OCI-LY3 (cell line): ENCODE results near the gene SCRN1.

Source experiments
- H2AFZ ChIP-seq: fragments of 200-600, 300-600 bp; shearing (Covaris generic); 2 replicates; pipeline ENCODE4 v1.6.0; 2014; ENCODE audit warnings: antibody characterized with exemption, low read depth, low read length
- H3K27ac ChIP-seq: fragments of 200-600, 300-600 bp; sonication (generic); 2 replicates; pipeline ENCODE4 v1.5.1; 2014; ENCODE audit warnings: mild to moderate bottlenecking, low read length, moderate library complexity, mixed read lengths
- H3K27me3 ChIP-seq: fragments of 200-600, 300-600 bp; sonication (generic); 2 replicates; pipeline ENCODE4 v1.6.1; 2014; ENCODE audit warnings: low read depth, low read length, mixed read lengths
- H3K36me3 ChIP-seq: fragments of 200-600, 300-600 bp; sonication (generic); replicated peaks from 2 replicates; pipeline ENCODE3; 2014; ENCODE audit warnings: low read depth, low read length, mixed read lengths
- H3K4me1 ChIP-seq: fragments of 300-600, 200-600 bp; sonication (generic); 2 replicates; pipeline ENCODE4 v1.6.1; 2014; ENCODE audit warnings: low read length, mixed read lengths
- H3K4me2 ChIP-seq: fragments of 200-600, 300-600 bp; sonication (generic); 2 replicates; pipeline ENCODE4 v1.6.1; 2014; ENCODE audit warnings: low read length, mixed read lengths
- H3K4me3 ChIP-seq: fragments of 300-600, 200-600 bp; sonication (generic); 2 replicates; pipeline ENCODE4 v1.5.1; 2014; ENCODE audit warnings: antibody characterized with exemption, mild to moderate bottlenecking, low read length, moderate library complexity
- H3K79me2 ChIP-seq: fragments of 300-600, 200-600 bp; shearing (Covaris generic); 2 replicates; pipeline ENCODE4 v1.6.1; 2014; ENCODE audit warnings: mild to moderate bottlenecking, low read length, mixed read lengths
- H3K9ac ChIP-seq: fragments of 300-600, 200-600 bp; shearing (Covaris generic); 2 replicates; pipeline ENCODE4 v1.6.0; 2014; ENCODE audit warnings: mild to moderate bottlenecking, low read length, moderate library complexity
- H3K9me3 ChIP-seq: fragments of 200-600, 300-600 bp; shearing (Covaris generic); 2 replicates; pipeline ENCODE4 v1.6.1; 2014; ENCODE audit warnings: low read length, mixed read lengths; ENCODE audit not compliant: insufficient read depth
- H4K20me1 ChIP-seq: fragments of 200-600, 300-600 bp; sonication (generic); 2 replicates; pipeline ENCODE4 v1.6.1; 2016; ENCODE audit warnings: low read length, mixed read lengths; ENCODE audit not compliant: insufficient read depth
- EZH2phosphoT487 ChIP-seq: fragments of 200-600 bp; shearing (Covaris generic); IDR thresholded peaks from 2 replicates; pipeline ENCODE4 v1.6.1; 2018; ENCODE audit warnings: antibody characterized with exemption, mixed run types, low read depth
- TF ChIP-seq, protein P1 (sequence below): fragments of 200-600, 300-600 bp; sonication (generic); IDR thresholded peaks from 2 replicates; pipeline ENCODE4 v1.5.1; 2014; ENCODE audit warnings: antibody characterized with exemption, low read length, low read depth

SCRN1 gene

DNA sequence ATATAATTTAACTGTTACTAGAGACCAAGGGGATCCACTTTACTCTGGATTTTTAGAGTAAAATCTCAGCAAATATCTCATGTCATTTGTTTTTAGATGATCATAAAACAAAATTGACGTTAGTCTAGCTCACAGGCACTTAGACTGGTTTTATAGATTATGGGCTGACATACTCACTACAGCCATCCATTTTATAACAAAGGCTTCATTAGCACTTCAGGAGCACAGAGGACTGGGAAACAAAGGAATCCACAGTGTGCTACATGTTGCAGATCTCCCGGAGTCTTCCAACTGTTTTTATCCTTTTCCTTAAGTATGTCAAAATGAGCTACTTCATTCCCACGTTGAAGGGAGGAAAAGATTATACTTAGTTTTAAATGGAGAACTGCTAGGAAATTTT lies 15.9 kb upstream of the SCRN1 start:
- Histone ChIP-seq H3K79me2 (no peaks in the 10 kb centered on the region), H2AFZ (no peak overlapping the region), H3K9ac (no peak overlapping the region), H3K4me3 (no peak overlapping the region), H3K4me1 (no peaks in the 10 kb centered on the region), H3K27ac (no peak overlapping the region), H4K20me1 (no peaks in the 10 kb centered on the region), H3K4me2 (no peak overlapping the region), H3K36me3 (no peaks in the 10 kb centered on the region), H3K9me3 (no peaks in the 10 kb centered on the region), H3K27me3 (no peaks in the 10 kb centered on the region)
- TF ChIP-seq, protein P1, sequence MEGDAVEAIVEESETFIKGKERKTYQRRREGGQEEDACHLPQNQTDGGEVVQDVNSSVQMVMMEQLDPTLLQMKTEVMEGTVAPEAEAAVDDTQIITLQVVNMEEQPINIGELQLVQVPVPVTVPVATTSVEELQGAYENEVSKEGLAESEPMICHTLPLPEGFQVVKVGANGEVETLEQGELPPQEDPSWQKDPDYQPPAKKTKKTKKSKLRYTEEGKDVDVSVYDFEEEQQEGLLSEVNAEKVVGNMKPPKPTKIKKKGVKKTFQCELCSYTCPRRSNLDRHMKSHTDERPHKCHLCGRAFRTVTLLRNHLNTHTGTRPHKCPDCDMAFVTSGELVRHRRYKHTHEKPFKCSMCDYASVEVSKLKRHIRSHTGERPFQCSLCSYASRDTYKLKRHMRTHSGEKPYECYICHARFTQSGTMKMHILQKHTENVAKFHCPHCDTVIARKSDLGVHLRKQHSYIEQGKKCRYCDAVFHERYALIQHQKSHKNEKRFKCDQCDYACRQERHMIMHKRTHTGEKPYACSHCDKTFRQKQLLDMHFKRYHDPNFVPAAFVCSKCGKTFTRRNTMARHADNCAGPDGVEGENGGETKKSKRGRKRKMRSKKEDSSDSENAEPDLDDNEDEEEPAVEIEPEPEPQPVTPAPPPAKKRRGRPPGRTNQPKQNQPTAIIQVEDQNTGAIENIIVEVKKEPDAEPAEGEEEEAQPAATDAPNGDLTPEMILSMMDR = no peak
- no peak for TF ChIP-seq EZH2phosphoT487

DNA sequence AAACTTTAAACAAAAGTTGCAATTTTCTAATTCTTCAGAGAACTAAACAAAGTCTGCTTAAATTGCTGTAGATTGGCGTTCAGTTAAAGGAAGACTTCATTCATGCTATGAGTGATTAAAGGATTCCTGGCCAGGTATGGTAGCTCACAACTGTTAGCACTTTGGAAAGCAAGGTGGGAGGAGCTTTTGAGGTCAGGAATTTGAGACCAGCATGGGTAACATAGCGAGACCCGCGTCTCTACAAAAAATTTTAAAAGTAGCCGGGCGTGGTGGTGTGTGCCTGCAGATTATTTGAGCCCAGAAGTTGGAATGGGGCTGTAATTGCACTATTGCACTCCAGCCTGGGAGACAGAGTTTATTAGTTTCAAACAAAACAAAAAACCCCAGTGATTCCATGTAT lies 13.5 kb upstream of the SCRN1 start:
- no peak overlapping the region for H2AFZ ChIP-seq
- no peaks in the 10 kb centered on the region for H4K20me1 ChIP-seq
- H3K79me2 ChIP-seq = no peaks in the 10 kb centered on the region
- no peak overlapping the region for H3K4me3 ChIP-seq
- H3K4me1 ChIP-seq = no peaks in the 10 kb centered on the region
- H3K27me3 ChIP-seq = no peaks in the 10 kb centered on the region
- H3K36me3 ChIP-seq = no peaks in the 10 kb centered on the region
- no peaks in the 10 kb centered on the region for H3K9me3 ChIP-seq
- H3K4me2 ChIP-seq = no peak overlapping the region
- TF ChIP-seq, protein P1 = no peak
- no peak for TF ChIP-seq EZH2phosphoT487
- no peak overlapping the region for H3K27ac ChIP-seq
- H3K9ac ChIP-seq = no peak overlapping the region

DNA sequence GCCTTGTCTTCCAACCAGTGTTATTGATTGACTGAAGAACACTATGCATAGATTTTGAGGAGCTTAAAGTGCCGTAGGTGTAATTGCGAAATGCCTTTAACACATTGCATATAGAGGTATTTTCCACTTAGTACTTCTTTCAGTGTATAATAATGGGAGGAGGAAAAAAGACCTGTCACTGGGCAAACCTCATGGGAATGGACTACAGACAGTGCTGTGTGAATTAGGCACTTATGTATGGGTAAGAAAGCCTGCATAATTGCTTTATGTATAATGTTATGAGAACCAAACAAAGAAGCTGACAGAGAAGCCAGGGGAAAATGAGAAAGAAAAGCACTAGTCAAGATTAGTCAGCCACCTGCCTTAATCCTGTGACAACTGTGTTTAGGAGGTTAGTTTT lies 12.4 kb upstream of the SCRN1 start:
- Histone ChIP-seq H3K4me3 (no peak overlapping the region), H3K79me2 (no peaks in the 10 kb centered on the region), H3K9me3 (peaks cover under 1% of the 10 kb centered on the region; the same call in 1 of the 2 replicates), H3K27me3 (no peaks in the 10 kb centered on the region), H4K20me1 (no peaks in the 10 kb centered on the region), H3K27ac (no peak overlapping the region), H3K4me1 (no peaks in the 10 kb centered on the region), H2AFZ (no peak overlapping the region), H3K36me3 (no peaks in the 10 kb centered on the region), H3K4me2 (no peak overlapping the region), H3K9ac (no peak overlapping the region)
- TF ChIP-seq, protein P1 = no peak
- no peak for TF ChIP-seq EZH2phosphoT487

DNA sequence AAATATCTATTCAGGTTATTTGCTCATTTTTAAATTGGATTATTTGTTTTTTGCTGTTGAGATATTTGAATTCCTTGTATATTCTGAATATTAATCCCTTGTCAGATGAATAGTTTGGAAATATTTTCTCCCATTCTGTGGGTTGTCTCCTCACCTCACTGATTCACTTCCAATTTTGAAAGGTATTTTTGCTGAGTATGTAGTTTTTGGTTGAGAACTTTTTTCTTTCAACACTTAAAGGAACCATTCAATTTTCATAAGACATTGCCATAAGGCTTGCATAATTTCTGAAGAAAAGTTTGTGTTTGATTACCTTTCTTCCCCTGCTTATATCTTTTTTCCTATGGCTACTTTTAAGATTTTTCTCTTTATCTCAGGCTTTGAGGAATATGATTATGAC lies 8.9 kb upstream of the SCRN1 start:
- no peak overlapping the region for H3K9ac ChIP-seq
- no peaks in the 10 kb centered on the region for H4K20me1 ChIP-seq
- H3K4me3 ChIP-seq = no peak overlapping the region
- no peak for TF ChIP-seq EZH2phosphoT487
- TF ChIP-seq, protein P1 = no peak
- H3K36me3 ChIP-seq = no peaks in the 10 kb centered on the region
- H3K27me3 ChIP-seq = no peaks in the 10 kb centered on the region
- no peak overlapping the region for H3K4me2 ChIP-seq
- no peaks in the 10 kb centered on the region for H3K4me1 ChIP-seq
- H3K9me3 ChIP-seq = peaks cover 8% of the 10 kb centered on the region
- no peak overlapping the region for H2AFZ ChIP-seq
- H3K79me2 ChIP-seq = no peaks in the 10 kb centered on the region
- H3K27ac ChIP-seq = no peak overlapping the region
